Suprapubic skin (tissue), 3 donors: Measurements from ENCODE around the gene ATXN1.
"Not testable (repeated sequence)": the region's sequence is repeated elsewhere in the genome, so short reads cannot be mapped to it uniquely, and the experiment has no call there.

Source experiments
- CTCF ChIP-seq, 2 donors: fragments of 200-600 bp in 1 of 2; fragments of 450-650 bp in 1 of 2; sonication (generic) in 1 of 2; IDR thresholded peaks; one replicate each; pipeline ENCODE4 v1.5.1; 2016 to 2019; ENCODE audit warnings: antibody characterized with exemption in 2 of 2, mild to moderate bottlenecking in 1 of 2, moderate library complexity in 1 of 2
- EP300 ChIP-seq: sonication (generic); formaldehyde crosslinking; IDR thresholded peaks from one replicate; pipeline ENCODE4 v1.6.1; 2017; ENCODE audit warnings: antibody characterized with exemption
- POLR2A ChIP-seq, 2 donors: fragments of 450-650 bp; IDR thresholded peaks; one replicate each; pipeline ENCODE4 v1.6.1; 2017; ENCODE audit warnings: antibody characterized with exemption in 2 of 2, mild to moderate bottlenecking in 2 of 2, moderate library complexity in 2 of 2

GRCh38 chr6:16406538-16406937 is 354.7 kb downstream of the ATXN1 start:
- TF ChIP-seq EP300; CTCF (IDR thresholded peaks at IDR 0.05); POLR2A (IDR thresholded peaks at IDR 0.05): not testable (repeated sequence)
